ENCODE results near the gene AP3S2. TPM values are rescaled to one million over a fixed set of nuclear protein-coding genes. Genes with fewer than 3 reads are reported as not detected.
"Not testable (repeated sequence)": the region's sequence is repeated elsewhere in the genome, so short reads cannot be mapped to it uniquely, and the experiment has no call there.

The AP3S2 gene
- total RNA-seq, result 10 to 100 TPM; 20.3 to 23.0 TPM

- Mint-ChIP-seq H3K4me1 (ENCODE audit: low read depth) (peaks cover 28% of the 10 kb centered on the region), H3K4me3 (peak within 1 kb of the TSS; percentile 100), H3K9me3 (no peaks in the 10 kb centered on the region), H3K27me3 (no peaks in the 10 kb centered on the region), H3K27ac (peak within 1 kb of the TSS; percentile 99), H3K36me3 (ENCODE audit: low read depth) (peaks cover 7% of the 10 kb centered on the region)
- intact Hi-C loops (cut with micrococcal nuclease), result loop anchor here (5.0 to 10.0 kb wide), 3 partner anchors 111 to 203 kb away; partner anchors contain the start of gene ZNF710
- no peak for TF ChIP-seq CTCF (IDR thresholded peaks at IDR 0.05)
- CTCF ChIA-PET, result interaction anchor here (1.0 to 1.9 kb wide), 8 partner anchors 17 to 188 kb away, joined by 3 to 14 read pairs (median 4); partner anchors contain the start of gene ARPIN
- ATAC-seq, result peak; percentile 95
- POLR2A ChIA-PET, result interaction anchor here (0.5 to 2.0 kb wide), 28 partner anchors 11 to 514 kb away, joined by 3 to 14 read pairs (median 4); partner anchors contain the start of genes ARPIN and IDH2
- DNase-seq, result peak; percentile 93
Measured at GRCh38 chr15:89893696-89894447, at the start of gene AP3S2. AP3S2 (minus strand) TSS chr15:89893994; CDS start chr15:89893949, 45 bp downstream.

GRCh38 chr15:89939910-89940309, 46.1 kb upstream of the AP3S2 start:
- ChIA-PET POLR2A (interaction anchor here (0.6 to 0.8 kb wide), 2 partner anchors 8 to 103 kb away, joined by 3 read pairs; no protein-coding TSS in a partner anchor), CTCF (no interaction called here)
- DNase-seq, result no peak
- Mint-ChIP-seq H3K4me1 (ENCODE audit: low read depth) (peaks cover 14% of the 10 kb centered on the region), H3K27me3 (peaks cover 9% of the 10 kb centered on the region), H3K27ac (no peak overlapping the region), H3K4me3 (no peak overlapping the region), H3K36me3 (ENCODE audit: low read depth) (no peaks in the 10 kb centered on the region), H3K9me3 (no peaks in the 10 kb centered on the region)
- no peak for ATAC-seq
- TF ChIP-seq CTCF (IDR thresholded peaks at IDR 0.05), result no peak
- intact Hi-C loops (cut with micrococcal nuclease), result no loop called here

GRCh38 chr15:89939377-89939776, 45.6 kb upstream of the AP3S2 start:
- intact Hi-C loops (cut with micrococcal nuclease); H3K27me3 Mint-ChIP-seq; CTCF ChIA-PET: not testable (repeated sequence)

GRCh38 chr15:89937365-89938350, 43.9 kb upstream of the AP3S2 start:
- no peak for TF ChIP-seq CTCF (IDR thresholded peaks at IDR 0.05)
- H3K27me3 Mint-ChIP-seq, result peaks cover 9% of the 10 kb centered on the region
- ChIA-PET POLR2A (no interaction called here), CTCF (interaction anchor here (0.8 kb wide), 2 partner anchors 39 to 148 kb away, joined by 3 to 5 read pairs; no protein-coding TSS in a partner anchor)
- intact Hi-C loops (cut with micrococcal nuclease), result no loop called here
- H3K27ac Mint-ChIP-seq, result no peak overlapping the region
- H3K4me1 Mint-ChIP-seq (ENCODE audit: low read depth), result peaks cover 14% of the 10 kb centered on the region
- H3K36me3 Mint-ChIP-seq (ENCODE audit: low read depth), result no peaks in the 10 kb centered on the region
- H3K4me3 Mint-ChIP-seq, result no peak overlapping the region
- ATAC-seq, result no peak
- DNase-seq, result peak; percentile 7
- no peaks in the 10 kb centered on the region for H3K9me3 Mint-ChIP-seq

More at GRCh38 chr15:89939377-89939776, 45.6 kb upstream of the AP3S2 start:
- not testable (repeated sequence) for H3K36me3 Mint-ChIP-seq (ENCODE audit: low read depth); H3K4me3 Mint-ChIP-seq; DNase-seq; H3K27ac Mint-ChIP-seq; H3K9me3 Mint-ChIP-seq; ATAC-seq
- POLR2A ChIA-PET, result interaction anchor here (0.6 to 0.8 kb wide), 2 partner anchors 9 to 104 kb away, joined by 3 read pairs; no protein-coding TSS in a partner anchor
- peaks cover 14% of the 10 kb centered on the region for H3K4me1 Mint-ChIP-seq (ENCODE audit: low read depth)

- ChIA-PET CTCF (interaction anchor here (0.7 to 1.6 kb wide), 2 partner anchors 40 to 150 kb away, joined by 3 to 5 read pairs; no protein-coding TSS in a partner anchor), POLR2A (interaction anchor here (0.8 kb wide), 1 partner anchor 1375 kb away, joined by 3 read pairs; no protein-coding TSS in a partner anchor)
- no peak for DNase-seq
- no peak for TF ChIP-seq CTCF (IDR thresholded peaks at IDR 0.05)
- Mint-ChIP-seq H3K27me3 (peaks cover 9% of the 10 kb centered on the region), H3K4me3 (no peak overlapping the region), H3K9me3 (no peaks in the 10 kb centered on the region), H3K4me1 (ENCODE audit: low read depth) (peaks cover 14% of the 10 kb centered on the region), H3K36me3 (ENCODE audit: low read depth) (no peaks in the 10 kb centered on the region), H3K27ac (no peak overlapping the region)
- ATAC-seq, result no peak
- intact Hi-C loops (cut with micrococcal nuclease), result no loop called here
Measured at GRCh38 chr15:89936786-89937265, 43.0 kb upstream of the AP3S2 start.
